A549 (cell line): ENCODE results near the gene OSBPL9. TPM values are rescaled to one million over a fixed set of nuclear protein-coding genes. Genes with fewer than 3 reads are reported as not detected.

Source experiments
- ATAC-seq, 2 experiments: fragments of 200-7000 bp in 1 of 2; fragments of >200 bp in 1 of 2; cut with Nextera tagmentation in 1 of 2; cut with Tn5 transposase in 1 of 2; 3 replicates each; pipeline versions ENCODE4 v1.8.0 to v1.9.1; 2018 to 2020; ENCODE audit warnings: mild to moderate bottlenecking in 1 of 2, moderate library complexity in 1 of 2
- CTCF ChIA-PET: fragments of 300-600 bp; sonication (Branson Sonifier 250); formaldehyde crosslinking; extraction: SDS; loops from one replicate; lab custom pipeline; 2021; ENCODE audit warnings: antibody characterized with exemption, inconsistent platforms; lab: Yijun Ruan, JAX
- POLR2A ChIA-PET: fragments of 350-600 bp; formaldehyde crosslinking; extraction: SDS; loops from one replicate; lab custom pipeline; 2021; ENCODE audit warnings: antibody characterized with exemption, inconsistent platforms; lab: Yijun Ruan, JAX
- DNase-seq, 2 experiments: peaks; one replicate each; pipeline versions ENCODE4 v3.0.0 to v3.0.0-alpha.2; 2011 to 2016; ENCODE audit warnings: low read depth in 1 of 2, low spot score in 1 of 2
- FAIRE-seq: peaks from 2 replicates; lab custom pipeline; 2011; peaks lifted over from hg19 to GRCh38; lab: Jason Lieb, UNC
- H3K27ac ChIP-seq, 2 experiments: fragments of >200 bp; sonication (Bioruptor Twin); formaldehyde crosslinking; 3 replicates each; pipeline ENCODE4 v1.5.1; 2016 to 2017
- H3K4me1 ChIP-seq: fragments of >200 bp; sonication (Bioruptor Twin); formaldehyde crosslinking; 3 replicates; pipeline ENCODE4 v1.6.1; 2016
- H3K4me2 ChIP-seq: fragments of >200 bp; sonication (Bioruptor Twin); formaldehyde crosslinking; 3 replicates; pipeline ENCODE4 v1.6.1; 2016
- H3K4me3 ChIP-seq: fragments of >200 bp; sonication (Bioruptor Twin); formaldehyde crosslinking; 3 replicates; pipeline ENCODE4 v1.5.1; 2016
- H3K9me3 ChIP-seq: fragments of >200 bp; sonication (Bioruptor Twin); formaldehyde crosslinking; 3 replicates; pipeline ENCODE4 v1.6.1; 2016
- E2F6 ChIP-seq: IDR thresholded peaks from 2 replicates; pipeline ENCODE4 v1.6.1; 2012; ENCODE audit warnings: low read depth, borderline replicate concordance
- EP300 ChIP-seq, 2 experiments: fragments of >200 bp; sonication (Bioruptor Twin); formaldehyde crosslinking; IDR thresholded peaks; 2 replicates in 1 of 2; 3 replicates in 1 of 2; pipeline ENCODE4 v1.6.1; 2016 to 2017
- HOXB13 ChIP-seq: fragments of 250-450 bp; sonication (Bioruptor Pico); IDR thresholded peaks from 2 replicates; pipeline ENCODE4 v1.5.0; 2020; ENCODE audit warnings: low read depth, mild to moderate bottlenecking, moderate library complexity
- KDM1A ChIP-seq: fragments of 200-600 bp; sonication (generic); IDR thresholded peaks from 2 replicates; pipeline ENCODE4 v1.6.1; 2016; ENCODE audit warnings: low read depth, mild to moderate bottlenecking
- NFE2L2 ChIP-seq: fragments of 150-350 bp; conservative IDR thresholded peaks from 2 replicates; pipeline ENCODE4 v1.6.1; 2014; ENCODE audit warnings: low read length
- NPAS2 ChIP-seq: fragments of 250-450 bp; sonication (Bioruptor Pico); IDR thresholded peaks from 2 replicates; pipeline ENCODE4 v1.8.0; 2022; ENCODE audit warnings: mild to moderate bottlenecking, moderate library complexity, borderline replicate concordance
- SMC3 ChIP-seq: fragments of >200 bp; sonication (Bioruptor Twin); formaldehyde crosslinking; IDR thresholded peaks from 3 replicates; pipeline ENCODE4 v1.6.1; 2018; ENCODE audit warnings: inconsistent platforms
- TP53 ChIP-seq: fragments of 250-450 bp; sonication (Bioruptor Pico); IDR thresholded peaks from 2 replicates; pipeline ENCODE4 v1.5.0; 2021; ENCODE audit warnings: mild to moderate bottlenecking, moderate library complexity
- ZC3H11A ChIP-seq: fragments of 450-650 bp; IDR thresholded peaks from 2 replicates; pipeline ENCODE4 v1.6.1; 2014; ENCODE audit warnings: antibody characterized with exemption, mild to moderate bottlenecking
- WGBS: methylation state at CpG from one replicate; pipeline ENCODE4 v1.1.6; 2017; ENCODE audit errors: missing lambda C conversion rate; 5-methylcytosine and 5-hydroxymethylcytosine counted together
- polyA plus RNA-seq, 4 experiments: library from polyadenylated mRNA; depleted of rRNA in 3 of 4; stranded (reverse); fragments of >200 nt; fragmentation: RNase III in 1 of 4; extraction: RNeasy Plus Mini Kit Qiagen cat#74134 plus additional on column Dnase treatment in 1 of 4; gene quantifications; 2 replicates in 3 of 4; 3 replicates in 1 of 4; pipeline ENCODE4 v1.2.3, GENCODE V29; 2011 to 2017
- small RNA-seq, 6 experiments: library from RNA; depleted of rRNA; stranded (forward); fragments of <200 nt; gene quantifications; one replicate each; pipeline ENCODE3, GENCODE V24; 2012

The OSBPL9 gene
- polyA plus RNA-seq, 2 of the 4 experiments (the other 2 are of a cell fraction) = 52.6 to 93.7 TPM

- H3K4me3 ChIP-seq = no peak overlapping the region
- POLR2A ChIA-PET = no interaction called here
- 92% methylated on average over 2 of the region's 2 CpGs for WGBS
- no peaks in the 10 kb centered on the region for H3K4me1 ChIP-seq
- no peak overlapping the region for H3K27ac ChIP-seq
- TF ChIP-seq HOXB13 = no peak
- TF ChIP-seq, all 56 proteins: peak for 0
- Histone ChIP-seq H3K9me3 (no peaks in the 10 kb centered on the region), H3K4me2 (no peak overlapping the region)
- CTCF ChIA-PET = interaction anchor here (0.7 kb wide), 1 partner anchor 167 kb away, joined by 3 read pairs; no protein-coding TSS in a partner anchor
- ATAC-seq (no peak), DNase-seq (no peak), FAIRE-seq (no peak)
Measured at GRCh38 chr1:51833700-51834099, 216.8 kb downstream of the OSBPL9 start.

DNA sequence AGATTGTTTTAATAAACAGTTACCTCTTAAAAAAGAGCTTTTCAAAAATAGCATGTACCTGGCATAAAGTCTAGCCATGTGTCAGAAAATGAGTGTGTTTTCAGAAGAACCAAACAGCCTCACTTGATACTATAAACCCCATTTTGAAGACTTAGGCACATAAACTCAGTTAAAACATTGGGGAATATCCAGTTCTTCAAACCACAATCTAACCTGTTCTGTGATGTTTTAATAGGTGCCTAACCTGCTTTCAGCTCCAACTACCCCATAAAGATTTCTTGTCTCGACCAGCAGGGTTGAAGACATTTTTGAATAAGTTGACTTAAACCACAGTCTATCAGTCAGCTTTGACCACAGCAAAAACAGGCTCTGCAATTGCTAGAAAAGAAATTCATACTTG lies 220.4 kb downstream of the OSBPL9 start:
- DNase-seq (no peak), FAIRE-seq (no peak), ATAC-seq (no peak)
- CTCF ChIA-PET = interaction anchor here (1.2 kb wide), 1 partner anchor 9 kb away, joined by 4 read pairs; no protein-coding TSS in a partner anchor
- Histone ChIP-seq H3K4me2 (no peak overlapping the region), H3K4me1 (0 out of 3 replicates have a peak, but pooled peaks cover under 1% of the 10 kb centered on the region), H3K4me3 (no peak overlapping the region), H3K27ac (no peak overlapping the region), H3K9me3 (no peaks in the 10 kb centered on the region)
- POLR2A ChIA-PET = no interaction called here
- 92% methylated on average over 1 of the region's 1 CpG for WGBS
- TF ChIP-seq SMC3 (no peak), NFE2L2 (no peak), E2F6 (no peak), TP53 (CRISPR knock-in tag) (no peak), ZC3H11A (no peak), EP300 (IDR thresholded peaks at IDR 0.05) (no peak), KDM1A (no peak), NPAS2 (CRISPR knock-in tag) (no peak)

Small RNA genes within 50 kb of the gene (small RNA-seq; reads per million reads assigned to genes)
- gene AL050343.2 (0 reads per million in 6 experiments), gene RF00568 (0 to 0.16 (median 0) reads per million in 6 experiments)

Other genes with a start within 250 kb of the OSBPL9 start
- gene EPS15, start 97.8 kb upstream of the OSBPL9 start, polyA plus RNA-seq (2011; rRNA removed) = 33.4 and 35.4 TPM in 2 replicates
- gene EPS15, start 97.8 kb upstream of the OSBPL9 start, polyA plus RNA-seq (2017; fragmentation: RNase III; extraction: RNeasy Plus Mini Kit Qiagen cat#74134 plus additional on column Dnase treatment) = 10.0 to 10.9 TPM (median 10.9 TPM) in 3 replicates